Fibroblast of skin of left quadriceps (primary cell): ENCODE data around the gene ST7L.
"Not testable (repeated sequence)": the region's sequence is repeated elsewhere in the genome, so short reads cannot be mapped to it uniquely, and the experiment has no call there.

Experiments
- DNase-seq, 2 experiments: peaks; one replicate each; pipeline ENCODE4 v3.0.0-alpha.2; 2013; ENCODE audit warnings: low read depth in 2 of 2

The ST7L gene

DNA sequence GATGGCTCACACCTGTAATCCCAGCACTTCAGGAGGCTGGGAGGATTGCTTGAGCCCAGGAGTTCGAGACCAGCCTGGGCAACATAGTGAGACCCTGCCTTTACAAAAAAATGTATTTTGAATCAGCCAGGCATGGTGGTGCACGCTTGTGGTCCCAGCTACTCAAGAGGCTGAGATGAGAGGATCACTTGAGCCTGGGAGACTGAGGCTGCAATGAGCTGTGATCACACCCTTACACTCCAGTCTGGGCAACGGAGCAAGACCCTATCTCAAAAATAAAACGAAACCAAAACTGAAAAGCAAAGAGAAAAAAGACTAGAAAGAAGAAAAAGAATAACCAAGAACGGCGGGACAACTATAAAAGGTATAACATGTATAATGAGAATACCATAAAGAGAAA lies 125.6 kb downstream of the ST7L start:
- DNase-seq = no peak

DNA sequence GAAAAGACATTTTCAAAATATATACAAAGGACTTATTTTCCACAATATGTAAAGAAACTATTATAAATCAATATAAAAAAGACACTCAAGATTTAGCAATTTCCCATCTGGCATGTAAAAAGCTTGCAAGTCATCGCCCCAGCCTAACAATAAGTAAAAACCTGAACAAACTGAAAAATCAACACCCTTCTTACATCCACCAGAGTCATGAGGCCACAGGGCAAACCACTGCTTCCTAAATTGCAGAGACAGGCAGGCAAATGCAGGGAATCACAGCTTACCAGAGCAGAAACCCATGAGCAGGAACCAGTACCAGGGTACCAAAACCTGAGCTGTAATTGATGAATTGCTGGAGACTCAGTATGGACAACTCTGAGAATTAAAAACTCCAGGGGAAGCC lies 126.9 kb downstream of the ST7L start:
- DNase-seq = no peak

DNA sequence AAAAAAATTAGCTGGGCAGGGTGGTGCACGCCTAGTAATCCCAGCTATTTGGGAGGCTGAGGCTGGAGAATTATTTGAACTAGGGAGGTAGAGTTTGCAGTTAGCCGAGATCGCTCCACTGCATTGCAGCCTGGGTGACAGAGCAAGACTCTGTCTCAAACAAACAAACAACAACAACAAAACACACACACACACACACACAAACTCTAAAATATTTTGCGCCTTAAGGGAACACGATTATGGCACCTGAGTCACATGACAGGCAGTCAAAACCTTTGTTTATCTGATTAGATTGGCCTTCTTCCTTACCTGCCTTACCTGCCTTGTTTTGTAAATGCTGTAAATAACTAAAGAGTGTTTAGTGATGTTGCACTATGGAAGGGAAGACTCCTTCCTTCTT lies 130.8 kb downstream of the ST7L start:
- no peak for DNase-seq

DNA sequence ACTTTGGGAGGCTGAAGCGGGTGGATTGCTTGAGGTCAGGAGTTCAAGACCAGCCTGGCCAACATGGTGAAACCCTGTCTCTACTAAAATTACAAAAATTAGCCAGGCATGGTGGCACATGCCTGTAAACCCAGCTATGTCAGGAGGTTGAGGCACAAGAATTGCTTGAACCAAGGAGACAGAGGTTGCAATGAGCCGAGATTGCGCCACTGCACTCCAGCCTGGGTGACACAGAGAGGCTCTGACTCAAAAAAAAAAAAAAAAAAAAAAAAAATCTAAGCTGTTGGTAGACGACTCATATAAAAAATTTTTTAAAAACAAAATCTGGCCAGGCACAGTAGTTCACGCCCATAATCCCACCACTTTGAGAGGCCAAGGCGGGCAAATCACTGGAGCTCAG lies 131.3 kb downstream of the ST7L start:
- not testable (repeated sequence) for DNase-seq

DNA sequence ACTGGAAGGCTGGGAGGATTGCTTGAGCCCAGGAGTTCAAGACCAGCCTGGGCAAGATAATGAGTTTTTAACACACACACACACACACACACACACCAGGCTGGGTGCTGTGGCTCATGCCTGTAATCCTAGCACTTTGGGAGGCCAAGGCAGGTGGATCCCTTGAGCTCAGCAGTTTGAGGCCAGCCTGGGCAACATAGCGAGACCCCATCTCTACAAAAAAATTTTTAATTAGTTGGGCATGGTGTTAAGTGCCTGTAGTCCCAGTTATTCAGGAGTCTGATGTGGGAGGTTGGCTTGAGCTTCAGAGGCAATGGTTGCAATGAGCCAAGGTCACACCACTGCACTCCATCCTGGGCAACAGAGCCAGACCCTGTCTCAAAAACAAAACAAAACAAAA lies 132.9 kb downstream of the ST7L start:
- not testable (repeated sequence) for DNase-seq

DNA sequence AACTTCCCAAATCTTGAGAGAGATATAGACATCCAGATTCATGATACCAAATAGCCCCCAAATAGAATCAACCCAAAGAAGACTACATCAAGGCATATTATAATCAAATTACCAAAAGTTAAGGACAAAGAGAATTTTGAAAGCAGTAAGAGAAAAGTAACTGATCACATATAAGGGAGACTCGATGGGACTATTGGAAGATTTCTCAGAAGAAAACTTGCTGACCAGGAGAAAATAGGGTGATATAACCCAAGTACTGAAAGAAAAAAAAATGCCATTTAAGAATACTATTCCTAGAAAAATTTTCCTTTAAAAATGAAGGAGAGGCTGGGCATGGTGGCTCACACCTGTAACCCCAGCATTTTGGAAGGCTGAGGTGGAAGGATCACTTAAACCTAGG lies 140.6 kb downstream of the ST7L start:
- DNase-seq = no peak

DNA sequence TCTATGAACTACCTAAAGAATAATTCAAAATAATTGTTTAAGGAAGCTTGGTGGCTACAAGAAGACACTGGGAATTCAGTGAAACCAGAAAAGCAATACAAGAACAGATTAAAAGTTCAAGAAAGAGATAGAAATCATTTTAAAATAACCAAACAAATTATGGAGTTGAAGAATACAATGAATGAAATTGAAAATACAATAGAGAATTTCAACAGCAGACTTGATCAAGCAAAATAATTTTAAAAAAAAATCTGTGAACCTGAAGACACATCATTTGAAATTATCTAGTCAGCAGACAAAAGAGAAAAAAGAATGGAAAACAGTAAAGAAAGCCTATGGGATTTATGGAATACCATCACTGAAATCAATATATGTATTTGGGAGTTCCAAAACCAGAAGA lies 141.4 kb downstream of the ST7L start:
- no peak for DNase-seq
